Mucosa of descending colon (tissue), 3 donors: ENCODE measurements around the gene HPCAL4. TPM values are rescaled to one million over a fixed set of nuclear protein-coding genes. Genes with fewer than 3 reads are reported as not detected.

Experiments used
- ATAC-seq: fragments of 200-7000 bp; cut with Tn5 transposase; one replicate; pipeline ENCODE4 v1.9.1; 2020; ENCODE audit warnings: mild to moderate bottlenecking, moderate library complexity
- DNase-seq, 3 donors: peaks; one replicate each; pipeline ENCODE4 v3.0.0-alpha.2; 2020
- H3K36me3 ChIP-seq: fragments of 200-600 bp; one replicate; pipeline ENCODE4 v1.8.0; 2021; ENCODE audit warnings: low read depth, mild to moderate bottlenecking
- H3K4me1 ChIP-seq: fragments of 200-600 bp; one replicate; pipeline ENCODE4 v1.8.0; 2021; ENCODE audit warnings: low read depth, mild to moderate bottlenecking
- H3K4me3 ChIP-seq: fragments of 200-600 bp; one replicate; pipeline ENCODE4 v1.8.0; 2021; ENCODE audit warnings: mild to moderate bottlenecking
- H3K9me3 ChIP-seq: fragments of 200-600 bp; one replicate; pipeline ENCODE4 v1.8.0; 2021; ENCODE audit warnings: mild to moderate bottlenecking
- intact Hi-C, 2 donors: fragments of 100-400 bp; cut with DNase I in 1 of 2; cut with micrococcal nuclease in 1 of 2; formaldehyde crosslinking; loops; one replicate each; pipeline versions ENCODE4 v1.11.0 to v1.11.1; 2022; cut with DNase I, micrococcal nuclease
- total RNA-seq, 3 donors: library from RNA; stranded (reverse); fragmentation: NEBNext Ultra II Directional in 2 of 3; extraction: Animal tissue kit (Norgen Biotek cat#: 25700) in 2 of 3; gene quantifications; one replicate each; pipeline versions ENCODE4 v1.2.1 to v1.2.4, GENCODE V29; 2021 to 2023
- TF ChIP-seq, protein P1 (sequence below): fragments of 200-600 bp; IDR thresholded peaks from one replicate; pipeline ENCODE4 v1.8.0; 2022; ENCODE audit warnings: antibody characterized with exemption, mild to moderate bottlenecking
- donor health status: DM: no; HTN: no; CAD: no; lungs with moderate emphysema.
- donor health status: DM: no; HTN: no; CAD: no.
- donor health status: DM: no; HTN: yes; CAD: no.

Gene HPCAL4
- total RNA-seq, 3 donors from 2014 or later, result 0.07 to 0.51 TPM; not detected in 1

DNA sequence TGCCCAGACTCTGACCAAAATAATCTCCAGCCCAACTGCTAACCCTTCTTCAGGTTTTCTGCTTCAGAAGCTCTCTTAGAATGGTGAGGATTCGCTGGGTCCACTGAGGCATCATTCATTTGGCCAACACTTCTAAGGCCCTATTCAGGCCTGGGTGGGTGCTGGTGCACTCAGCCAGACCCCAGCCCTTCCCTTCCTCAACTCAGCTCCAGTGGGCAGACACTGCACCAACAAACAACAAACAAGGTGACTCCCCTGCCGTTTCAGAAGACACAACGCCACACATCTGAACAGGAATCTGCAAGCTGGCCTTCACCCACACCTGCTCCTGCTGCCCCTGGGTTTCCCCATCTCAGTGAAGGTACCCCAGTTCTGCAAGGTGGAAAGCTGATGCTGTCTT is 57.8 kb downstream of the HPCAL4 start:
- TF ChIP-seq, protein P1, sequence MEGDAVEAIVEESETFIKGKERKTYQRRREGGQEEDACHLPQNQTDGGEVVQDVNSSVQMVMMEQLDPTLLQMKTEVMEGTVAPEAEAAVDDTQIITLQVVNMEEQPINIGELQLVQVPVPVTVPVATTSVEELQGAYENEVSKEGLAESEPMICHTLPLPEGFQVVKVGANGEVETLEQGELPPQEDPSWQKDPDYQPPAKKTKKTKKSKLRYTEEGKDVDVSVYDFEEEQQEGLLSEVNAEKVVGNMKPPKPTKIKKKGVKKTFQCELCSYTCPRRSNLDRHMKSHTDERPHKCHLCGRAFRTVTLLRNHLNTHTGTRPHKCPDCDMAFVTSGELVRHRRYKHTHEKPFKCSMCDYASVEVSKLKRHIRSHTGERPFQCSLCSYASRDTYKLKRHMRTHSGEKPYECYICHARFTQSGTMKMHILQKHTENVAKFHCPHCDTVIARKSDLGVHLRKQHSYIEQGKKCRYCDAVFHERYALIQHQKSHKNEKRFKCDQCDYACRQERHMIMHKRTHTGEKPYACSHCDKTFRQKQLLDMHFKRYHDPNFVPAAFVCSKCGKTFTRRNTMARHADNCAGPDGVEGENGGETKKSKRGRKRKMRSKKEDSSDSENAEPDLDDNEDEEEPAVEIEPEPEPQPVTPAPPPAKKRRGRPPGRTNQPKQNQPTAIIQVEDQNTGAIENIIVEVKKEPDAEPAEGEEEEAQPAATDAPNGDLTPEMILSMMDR, result no peak
- intact Hi-C loops, result no loop called here
- Histone ChIP-seq H3K4me3 (no peak overlapping the region), H3K36me3 (no peaks in the 10 kb centered on the region), H3K4me1 (no peaks in the 10 kb centered on the region), H3K9me3 (no peaks in the 10 kb centered on the region)
- DNase-seq (no peak), ATAC-seq (no peak)

DNA sequence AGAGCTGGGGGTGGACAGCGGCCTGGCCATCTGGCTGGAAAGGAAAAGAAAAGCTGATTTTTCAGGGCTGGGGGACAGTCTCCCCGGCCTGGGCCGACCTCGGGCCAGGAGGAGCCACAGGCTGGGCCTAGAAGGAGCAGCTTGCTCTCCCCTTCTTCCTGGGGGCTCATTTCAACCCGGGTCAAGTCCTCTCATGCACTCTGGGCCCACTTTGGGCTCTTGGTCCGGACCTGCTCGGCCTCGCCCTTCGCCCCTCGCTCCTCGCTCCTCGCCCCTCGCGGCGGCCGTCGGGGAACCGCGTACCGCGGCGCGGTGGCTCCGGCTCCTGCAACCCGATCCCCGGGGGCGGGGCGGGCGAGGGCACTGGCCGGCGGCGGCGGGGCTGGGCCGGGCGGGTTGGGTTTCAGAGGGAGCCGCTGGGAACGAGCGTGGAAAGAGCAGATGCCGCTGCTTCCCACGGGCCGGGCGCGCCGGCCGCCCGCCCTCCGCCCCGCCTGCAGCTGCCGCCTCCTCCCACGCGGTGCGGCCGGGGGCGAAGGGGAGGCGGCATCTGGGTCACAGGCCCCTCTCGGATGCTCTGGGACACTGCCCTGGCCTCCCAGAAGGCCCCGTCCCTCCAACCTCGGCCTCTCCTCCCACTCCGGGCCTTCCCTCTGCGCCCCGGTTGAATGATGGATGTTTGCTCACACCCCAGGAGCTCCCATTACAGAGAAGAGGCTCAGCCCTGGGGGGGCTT is 58.4 kb downstream of the HPCAL4 start:
- intact Hi-C loops, result no loop called here
- peak; percentile 73 for ATAC-seq
- TF ChIP-seq, protein P1, result no peak
- peak in 2 of 3 donors; percentile 31 to 44 for DNase-seq
- Histone ChIP-seq H3K4me3 (no peak overlapping the region), H3K4me1 (no peaks in the 10 kb centered on the region), H3K36me3 (no peaks in the 10 kb centered on the region), H3K9me3 (no peaks in the 10 kb centered on the region)

DNA sequence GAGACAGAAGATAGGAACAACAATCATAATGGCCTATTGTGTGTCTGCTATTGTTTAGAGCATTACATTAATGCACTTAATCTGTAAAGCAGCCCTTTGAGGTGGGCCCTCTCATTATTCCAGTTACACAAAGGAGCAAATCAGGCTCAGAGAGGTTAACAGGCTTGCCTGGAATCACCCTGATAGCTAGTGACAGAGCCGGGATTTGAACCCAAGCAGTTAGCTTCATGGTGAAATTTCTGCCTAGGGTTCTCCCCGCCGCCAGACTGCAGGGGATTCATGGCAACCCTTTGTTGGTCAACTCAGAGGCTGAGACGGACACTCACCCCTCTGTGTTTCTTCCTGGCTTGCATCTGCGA is 58.9 kb downstream of the HPCAL4 start:
- TF ChIP-seq, protein P1, result no peak
- no peaks in the 10 kb centered on the region for H3K9me3 ChIP-seq
- no peaks in the 10 kb centered on the region for H3K36me3 ChIP-seq
- ATAC-seq (no peak), DNase-seq (no peak)
- H3K4me1 ChIP-seq, result no peaks in the 10 kb centered on the region
- intact Hi-C loops, result no loop called here
- H3K4me3 ChIP-seq, result no peak overlapping the region

DNA sequence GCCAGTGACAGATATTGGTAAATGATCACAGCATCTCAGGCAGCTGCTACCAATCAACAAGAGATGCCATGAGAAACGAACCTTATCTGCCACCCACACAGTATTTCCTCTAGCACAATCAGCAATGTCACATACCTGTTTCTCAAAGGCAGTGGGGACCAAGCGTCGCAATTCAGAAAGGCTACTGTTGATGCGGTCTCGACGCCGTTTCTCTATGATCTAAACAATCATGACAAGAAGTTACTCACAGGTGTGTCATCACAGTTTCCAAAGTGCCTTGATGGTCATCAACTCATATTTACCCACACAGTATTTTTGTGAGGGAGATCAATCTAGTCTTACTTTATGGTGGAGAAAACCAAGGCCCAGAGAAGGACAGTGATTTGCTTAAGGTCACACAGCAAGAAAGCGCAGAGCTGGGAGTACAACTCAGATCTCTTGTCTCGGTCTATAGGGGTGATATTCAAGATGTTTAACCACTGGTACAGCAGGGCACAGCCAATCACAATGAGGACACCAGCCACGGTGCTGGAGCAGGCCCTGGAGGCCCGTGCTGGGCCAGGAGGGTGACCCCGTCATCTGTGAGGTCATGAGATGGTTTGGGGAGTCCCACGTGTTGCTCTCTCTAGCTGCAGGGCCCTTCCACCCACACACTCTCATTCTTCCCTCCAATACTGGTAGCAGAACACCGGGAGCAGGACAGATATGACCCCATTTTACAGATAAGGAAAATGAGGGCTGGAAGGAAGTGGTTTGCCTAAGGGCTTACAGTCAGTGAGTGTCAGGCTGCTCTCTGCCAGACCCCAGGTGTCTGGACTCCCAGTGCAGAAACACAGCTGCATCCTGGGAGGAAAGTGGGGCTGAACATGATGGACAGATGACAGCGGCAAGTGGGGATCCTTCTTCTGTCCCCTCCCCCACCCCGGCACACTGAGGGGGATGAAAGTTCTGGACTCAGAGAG is 59.6 kb downstream of the HPCAL4 start:
- intact Hi-C loops, result no loop called here

DNA sequence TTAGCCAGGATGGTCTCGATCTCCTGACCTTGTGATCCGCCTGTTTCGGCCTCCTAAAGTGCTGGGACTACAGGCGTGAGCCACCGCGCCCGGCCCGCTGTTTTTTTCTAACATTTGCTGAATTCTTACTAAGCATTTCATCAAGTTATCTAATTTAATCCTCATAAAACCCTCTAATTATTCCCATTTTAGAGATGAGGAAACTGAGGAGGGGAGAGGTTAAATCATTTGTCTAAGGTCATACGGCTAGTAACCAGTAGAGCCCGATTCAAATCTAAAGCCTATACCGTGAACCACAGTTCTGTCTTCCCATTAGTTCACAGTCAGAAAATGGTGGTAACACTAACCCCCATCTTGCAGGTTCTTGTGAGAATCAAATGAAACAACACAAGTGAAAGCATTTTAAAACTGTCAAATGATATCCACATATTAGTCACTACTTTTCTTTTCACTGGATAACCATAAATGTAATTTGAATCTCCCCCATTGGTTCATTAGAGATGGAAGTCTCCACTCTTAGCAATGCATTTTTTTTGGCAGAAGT is 62.4 kb downstream of the HPCAL4 start:
- Histone ChIP-seq H3K4me1 (no peaks in the 10 kb centered on the region), H3K4me3 (no peak overlapping the region), H3K36me3 (no peaks in the 10 kb centered on the region), H3K9me3 (no peaks in the 10 kb centered on the region)
- intact Hi-C loops, result no loop called here
- ATAC-seq (no peak), DNase-seq (no peak)
- TF ChIP-seq, protein P1, result no peak

More for the DNA sequence above, 59.6 kb downstream of the HPCAL4 start:
- H3K4me1 ChIP-seq, result no peaks in the 10 kb centered on the region
- TF ChIP-seq, protein P1, result no peak
- no peaks in the 10 kb centered on the region for H3K9me3 ChIP-seq
- ATAC-seq, result no peak
- no peak overlapping the region for H3K4me3 ChIP-seq
- H3K36me3 ChIP-seq, result no peaks in the 10 kb centered on the region
- DNase-seq, result no peak

Other genes with a start within 250 kb of the HPCAL4 start
- gene BMP8A, start 199.8 kb downstream of the HPCAL4 start, total RNA-seq, result 1 to 10 TPM; 6.5 to 9.2 (median 8.2) TPM
- gene PABPC4, start 114.6 kb downstream of the HPCAL4 start, total RNA-seq, result 100 to 1,000 TPM; 124 to 208 (median 146) TPM
- 1 to 10 TPM; 2.3 to 3.5 (median 2.4) TPM for gene HEYL, start 51.8 kb downstream of the HPCAL4 start, total RNA-seq
- under 1 TPM in 1 of 3 donors, not detected in 2; 0.27 TPM for gene NT5C1A, start 19.3 kb downstream of the HPCAL4 start, total RNA-seq
- 10 to 100 TPM; 30.9 to 46.8 (median 41.8) TPM for gene PPIE, start 47.4 kb upstream of the HPCAL4 start, total RNA-seq
- gene OXCT2, start 79.9 kb upstream of the HPCAL4 start, total RNA-seq, result 1 to 10 TPM; 1.9 to 3.3 (median 2.2) TPM
- gene BMP8B, start 97.4 kb upstream of the HPCAL4 start, total RNA-seq, result 10 to 100 TPM; 11.0 to 19.9 (median 18.7) TPM
- 10 to 100 TPM; 15.5 to 20.7 (median 19.3) TPM for gene TRIT1, start 192.1 kb upstream of the HPCAL4 start, total RNA-seq
- gene MYCL, start 210.5 kb upstream of the HPCAL4 start, total RNA-seq, result 10 to 100 TPM in 1 of 3 donors, 1 to 10 TPM in 2; 4.2 to 17.2 (median 9.4) TPM